Measurements from ENCODE around the gene KCNT2.

KCNT2 gene

GRCh38 chr1:196442366-196442765 is 165.9 kb downstream of the KCNT2 start:
- DNase-seq = no peak

DNA sequence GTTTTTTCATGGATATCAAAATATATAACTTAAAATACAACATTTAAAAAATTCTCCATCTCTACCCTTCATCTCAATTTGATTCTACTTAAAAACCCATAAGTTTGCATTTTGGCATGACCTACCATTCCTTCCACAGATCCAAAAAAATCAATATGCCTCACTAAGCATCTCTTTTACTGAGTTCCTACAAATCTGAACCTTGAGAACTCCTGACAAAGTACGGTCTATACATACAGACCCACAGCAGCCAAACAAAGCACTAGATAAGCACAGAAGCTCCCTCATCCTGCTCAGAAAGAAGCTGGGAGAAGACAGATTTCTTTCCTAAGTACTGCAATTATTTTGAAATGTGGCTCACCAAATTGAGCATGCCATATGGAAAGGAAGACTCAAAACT is 167.5 kb downstream of the KCNT2 start:
- DNase-seq = no peak

GRCh38 chr1:196438329-196438728 is 169.9 kb downstream of the KCNT2 start:
- DNase-seq = no peak

- DNase-seq = no peak
Measured at GRCh38 chr1:196437671-196438070, 170.6 kb downstream of the KCNT2 start.

- DNase-seq = no peak
Measured at GRCh38 chr1:196433000-196433399, 175.2 kb downstream of the KCNT2 start.

DNA sequence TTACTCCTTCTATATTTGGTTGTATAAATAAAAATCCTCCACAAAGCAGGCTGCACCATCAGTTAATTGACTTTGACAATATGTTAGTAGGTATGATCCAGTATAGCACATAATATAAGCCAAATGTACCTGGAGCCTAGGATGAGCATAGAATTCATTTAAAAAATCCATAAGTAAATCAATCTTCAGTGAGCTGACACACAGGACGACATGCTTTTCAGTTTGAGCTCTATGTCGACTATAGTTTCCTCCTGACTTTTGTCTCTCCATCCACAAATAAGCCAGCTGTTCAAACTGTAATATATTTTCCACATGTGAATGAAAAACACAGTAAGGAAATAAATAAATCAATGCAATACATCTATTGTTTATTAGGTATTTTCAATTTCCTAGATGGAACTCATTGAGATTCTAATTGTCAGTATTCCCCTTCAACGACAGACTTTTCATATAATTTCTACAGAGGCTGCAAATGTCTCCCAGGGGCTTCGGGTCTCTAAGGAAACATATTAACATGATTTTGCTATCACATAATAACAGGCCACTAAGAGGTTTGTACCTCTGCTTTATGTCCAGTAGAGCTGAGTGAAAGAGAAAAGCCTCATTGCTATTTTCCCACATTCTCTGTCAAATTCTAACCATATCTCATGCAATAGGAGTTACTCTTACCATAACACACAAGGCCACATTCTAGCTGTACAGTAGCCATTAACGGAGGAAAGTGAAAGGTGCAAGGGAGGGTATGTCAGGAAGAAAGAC is 180.1 kb downstream of the KCNT2 start:
- no peak for DNase-seq

DNA sequence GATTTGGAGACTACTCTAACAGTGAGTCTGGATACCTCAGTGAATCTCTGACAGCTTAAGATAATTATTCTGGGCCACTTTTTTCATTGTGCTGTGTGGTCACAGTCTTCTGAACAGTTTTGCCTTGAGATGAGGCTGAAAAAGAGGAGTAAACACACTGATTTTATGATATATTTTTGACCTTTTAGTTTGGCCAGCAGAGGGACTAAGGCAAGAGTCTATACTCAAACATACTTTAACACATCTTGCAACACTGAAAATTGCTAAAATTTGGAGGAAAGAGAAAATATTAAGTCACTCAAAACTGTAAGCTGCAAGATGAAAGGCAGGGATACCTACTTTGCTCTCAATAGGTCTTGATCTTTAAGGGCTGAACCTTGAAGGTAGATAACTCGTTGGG is 182.7 kb downstream of the KCNT2 start:
- no peak for DNase-seq

DNA sequence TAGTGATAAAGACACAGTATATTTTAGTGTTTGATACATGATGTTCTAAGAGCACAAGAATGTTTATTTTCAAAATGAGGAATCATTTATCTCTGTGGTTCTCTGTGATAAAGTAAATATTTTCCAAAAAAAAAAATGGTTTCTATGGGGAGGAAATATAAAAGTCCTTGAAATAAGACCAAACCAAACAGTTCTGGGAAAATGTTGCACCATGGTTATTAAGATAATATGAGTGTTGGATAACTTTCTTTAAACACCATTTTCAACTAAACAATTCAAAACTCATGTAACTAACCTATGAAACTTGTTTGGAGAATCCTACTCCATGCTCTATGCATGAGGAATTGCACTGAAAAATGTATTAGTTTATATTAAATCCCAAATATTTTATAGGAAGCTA is 184.6 kb downstream of the KCNT2 start:
- no peak for DNase-seq

GRCh38 chr1:196418772-196419171 is 189.5 kb downstream of the KCNT2 start:
- DNase-seq = no peak

GRCh38 chr1:196415978-196416377 is 192.3 kb downstream of the KCNT2 start:
- DNase-seq = no peak

GRCh38 chr1:196412326-196412725 is 195.9 kb downstream of the KCNT2 start:
- DNase-seq = no peak

- DNase-seq = no peak
Measured at GRCh38 chr1:196410768-196411167, 197.5 kb downstream of the KCNT2 start.

- DNase-seq = no peak
Measured at GRCh38 chr1:196409586-196409985, 198.7 kb downstream of the KCNT2 start.

GRCh38 chr1:196407358-196408051 is 200.7 kb downstream of the KCNT2 start:
- no peak for DNase-seq

GRCh38 chr1:196405839-196406238 is 202.4 kb downstream of the KCNT2 start:
- DNase-seq = no peak

- DNase-seq = no peak
Measured at GRCh38 chr1:196403803-196404690, 204.2 kb downstream of the KCNT2 start.

DNA sequence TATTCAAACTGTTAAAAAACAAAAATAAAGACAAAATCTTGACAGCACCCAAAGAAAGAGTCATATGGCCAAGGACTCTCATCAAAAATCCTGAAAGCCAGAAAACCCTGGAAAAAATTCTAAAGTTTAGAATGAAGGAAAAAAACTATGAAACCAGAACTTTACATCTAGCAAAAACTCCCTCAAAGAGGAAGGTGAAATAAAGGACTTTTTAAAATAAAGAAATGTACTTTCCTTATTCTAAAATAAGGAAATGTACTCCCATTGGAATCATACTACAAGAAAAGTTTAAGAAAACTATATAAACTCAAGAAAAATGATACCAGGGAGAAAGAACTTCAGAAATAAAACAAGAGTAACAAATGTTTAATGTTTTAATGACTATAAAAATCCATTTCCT is 206.3 kb downstream of the KCNT2 start:
- no peak for DNase-seq

DNA sequence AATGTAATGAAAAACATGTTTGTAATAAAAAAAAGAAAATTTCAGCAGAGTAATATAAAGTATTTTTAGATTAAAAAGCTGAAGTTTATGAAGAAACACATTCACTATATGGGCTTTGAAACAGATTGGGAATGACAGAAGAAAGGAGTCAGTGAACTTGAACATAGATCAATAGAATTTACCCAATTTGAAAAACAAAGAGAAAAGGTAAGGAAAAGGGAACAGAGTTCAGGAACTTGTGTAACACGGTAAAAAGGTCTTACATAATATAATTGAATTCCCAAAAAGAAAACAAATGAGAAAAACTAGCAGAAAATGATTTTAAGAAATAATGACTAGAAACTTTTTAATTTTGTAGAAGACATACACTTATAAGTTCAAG is 206.8 kb downstream of the KCNT2 start:
- DNase-seq = no peak

GRCh38 chr1:196400478-196401451 is 207.5 kb downstream of the KCNT2 start:
- DNase-seq = no peak

DNA sequence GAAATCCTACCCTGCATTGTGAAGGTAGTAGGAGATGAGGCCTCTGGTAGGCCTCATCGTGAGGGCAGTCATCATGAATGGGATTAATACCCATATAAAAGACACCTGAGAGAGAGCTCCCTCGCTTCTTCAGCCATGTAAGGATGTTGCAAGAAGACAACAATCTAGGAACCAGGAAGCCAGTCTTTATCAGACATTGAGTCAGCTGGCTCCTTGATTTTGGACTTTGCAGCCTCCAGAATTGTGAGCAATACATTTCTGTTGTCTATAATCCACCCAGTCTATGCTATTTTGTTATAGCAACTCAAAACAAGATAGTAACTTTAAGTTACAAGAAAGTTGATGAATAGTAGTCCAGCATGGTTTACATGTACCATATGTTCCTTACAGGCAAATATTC is 208.5 kb downstream of the KCNT2 start:
- no peak for DNase-seq

DNA sequence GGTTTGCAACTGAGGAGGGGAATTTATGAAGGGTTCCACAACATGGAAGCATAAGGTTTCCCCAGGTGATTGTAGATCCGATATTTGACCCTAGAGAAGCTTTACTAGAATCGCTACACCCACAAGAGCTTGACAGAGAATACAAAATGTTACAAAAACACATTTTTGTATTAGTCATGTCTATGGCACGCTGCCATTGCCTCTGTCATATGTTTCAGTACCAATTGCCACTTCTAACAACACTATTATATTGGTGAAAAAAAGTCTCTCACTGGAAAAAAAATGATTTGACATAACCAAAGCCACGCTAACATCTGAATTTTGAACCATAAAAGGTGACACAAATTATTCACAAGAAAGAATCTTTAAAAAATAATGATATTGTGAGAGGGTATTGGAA is 214.5 kb downstream of the KCNT2 start:
- peak; percentile 1 for DNase-seq

- no peak for DNase-seq
Measured at GRCh38 chr1:196393282-196393681, 215.0 kb downstream of the KCNT2 start.
